ENCODE results near the gene RFXANK. TPM values are rescaled to one million over a fixed set of nuclear protein-coding genes. Genes with fewer than 3 reads are reported as not detected.

The RFXANK gene
- total and polyA plus RNA-seq, 9 of the 15 experiments (the other 6 are each of a cell fraction or from before 2014, with no cell fraction given): 68.6 to 181 (median 150) TPM

DNA sequence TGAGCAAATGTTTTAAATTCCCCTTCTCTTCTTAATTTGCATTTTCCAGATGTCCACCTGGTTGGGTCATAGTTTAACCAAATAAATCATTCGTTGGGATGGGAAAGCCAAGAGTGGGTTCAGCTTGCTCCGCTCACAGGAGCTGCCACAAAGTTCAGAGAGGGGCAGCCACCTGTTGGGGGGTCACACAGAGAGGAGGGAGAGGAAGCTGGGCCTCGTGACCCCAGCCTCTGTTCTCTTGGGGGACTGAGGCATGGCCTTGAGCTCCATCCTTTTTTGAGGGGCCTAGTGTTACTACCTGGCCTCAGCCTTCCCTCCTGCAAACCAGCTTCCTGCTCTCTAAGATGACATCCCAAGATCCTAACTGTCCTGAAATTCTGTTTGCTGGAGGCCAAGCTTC lies 24.4 kb upstream of the RFXANK start:
- peaks cover 22 to 27% of the 10 kb centered on the region in 2 experiments; a peak in 4 of 5 replicates for H3K4me1 ChIP-seq (replicated peaks in 1 of 2; ENCODE audit: control insufficient read depth in 2 of 2, insufficient read depth in 2 of 2, low read length in 2 of 2)
- H3K9ac ChIP-seq (ENCODE audit: insufficient read depth in 1 of 2, low read depth in 2 of 2, low read length in 2 of 2): no peak overlapping the region
- no peak overlapping the region for H3K27ac ChIP-seq (ENCODE audit: extremely low read depth, low read depth, low read length)
- WGBS (ENCODE audit: insufficient coverage, low coverage, missing lambda C conversion rate): 57% methylated on average over 3 of the region's 3 CpGs
- intact Hi-C loops (cut with micrococcal nuclease): no loop called here
- no peaks in the 10 kb centered on the region for H3K79me2 ChIP-seq (ENCODE audit: control insufficient read depth, insufficient read depth, low read length)
- in situ Hi-C loops (cut with MboI): no loop called here
- POLR2A ChIA-PET: interaction anchor here (1.0 to 1.4 kb wide), 2 partner anchors 9 to 22 kb away, joined by 3 read pairs; no protein-coding TSS in a partner anchor
- CTCF ChIA-PET (ENCODE audit: low intra/inter-chr PET ratio): no interaction called here
- H3K9me1 ChIP-seq (ENCODE audit: control insufficient read depth, insufficient read depth, low read length): no peaks in the 10 kb centered on the region
- no peak overlapping the region for H3K4me3 ChIP-seq
- H4K20me1 ChIP-seq (replicated peaks; ENCODE audit: control insufficient read depth, insufficient read depth, low read length): peaks cover 8% of the 10 kb centered on the region
- BruUV-seq (replicated peaks): no TSS peak
- DNase-seq (ENCODE audit: extremely low read depth in 1 of 4, low spot score in 3 of 4) (no peak), FAIRE-seq (no peak), ATAC-seq (no peak)
- no peaks in the 10 kb centered on the region for H3K27me3 ChIP-seq (ENCODE audit: control insufficient read depth in 2 of 2, insufficient read depth in 2 of 2, low read length in 2 of 2)
- no peaks in the 10 kb centered on the region for H3K36me3 ChIP-seq (ENCODE audit: control insufficient read depth, insufficient read depth, low read length)
- H2AFZ ChIP-seq (ENCODE audit: low read depth, low read length): no peak overlapping the region
- H3K9me3 ChIP-seq (replicated peaks; ENCODE audit: control insufficient read depth, insufficient read depth, low read depth, low read length): no peaks in the 10 kb centered on the region
- H3K4me2 ChIP-seq (ENCODE audit: insufficient read depth, low read length): no peak overlapping the region
- TF ChIP-seq TFAM (CRISPR knock-in tag; conservative IDR thresholded peaks at IDR 0.05) (no peak), BRD4 (IDR thresholded peaks at IDR 0.05) (no peak), ILF3 (IDR thresholded peaks at IDR 0.05; ENCODE audit: borderline replicate concordance) (no peak), PURB (CRISPR knock-in tag; IDR thresholded peaks at IDR 0.05; ENCODE audit: low read depth) (no peak), ZNF197 (CRISPR knock-in tag; IDR thresholded peaks at IDR 0.05; ENCODE audit: low read depth) (no peak), PHB (CRISPR knock-in tag; IDR thresholded peaks at IDR 0.05) (no peak), ELF1 (tag; IDR thresholded peaks at IDR 0.05) (no peak), POLR3G (IDR thresholded peaks at IDR 0.05; ENCODE audit: extremely low read depth, insufficient read length, insufficient replicate concordance) (no peak), ZNF124 (CRISPR knock-in tag; IDR thresholded peaks at IDR 0.05) (no peak), HDGF (IDR thresholded peaks at IDR 0.05) (no peak), MAFG (tag; conservative IDR thresholded peaks at IDR 0.05) (no peak), BRD9 (IDR thresholded peaks at IDR 0.05; ENCODE audit: low read depth, partially characterized antibody) (no peak), FUS (optimal IDR thresholded peaks at IDR 0.05; ENCODE audit: low read depth, low read length) (no peak), ZNF253 (CRISPR knock-in tag; conservative IDR thresholded peaks at IDR 0.05) (no peak), ZNF217 (CRISPR knock-in tag; IDR thresholded peaks at IDR 0.05) (no peak)
- TF ChIP-seq, protein P1, sequence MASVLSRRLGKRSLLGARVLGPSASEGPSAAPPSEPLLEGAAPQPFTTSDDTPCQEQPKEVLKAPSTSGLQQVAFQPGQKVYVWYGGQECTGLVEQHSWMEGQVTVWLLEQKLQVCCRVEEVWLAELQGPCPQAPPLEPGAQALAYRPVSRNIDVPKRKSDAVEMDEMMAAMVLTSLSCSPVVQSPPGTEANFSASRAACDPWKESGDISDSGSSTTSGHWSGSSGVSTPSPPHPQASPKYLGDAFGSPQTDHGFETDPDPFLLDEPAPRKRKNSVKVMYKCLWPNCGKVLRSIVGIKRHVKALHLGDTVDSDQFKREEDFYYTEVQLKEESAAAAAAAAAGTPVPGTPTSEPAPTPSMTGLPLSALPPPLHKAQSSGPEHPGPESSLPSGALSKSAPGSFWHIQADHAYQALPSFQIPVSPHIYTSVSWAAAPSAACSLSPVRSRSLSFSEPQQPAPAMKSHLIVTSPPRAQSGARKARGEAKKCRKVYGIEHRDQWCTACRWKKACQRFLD (CRISPR knock-in tag; IDR thresholded peaks at IDR 0.05): no peak

Data from K562 (cell line).